GM23338 (cell line): ENCODE data around the gene GAGE1. TPM values are rescaled to one million over a fixed set of nuclear protein-coding genes. Genes with fewer than 3 reads are reported as not detected.

ENCODE experiments used
- ATAC-seq: fragments of 200-7000 bp; cut with Tn5 transposase; 3 replicates; pipeline ENCODE4 v1.9.1; 2020
- DNase-seq: peaks from one replicate; pipeline ENCODE4 v3.0.0-alpha.2; 2015; ENCODE audit warnings: low spot score
- H2AFZ ChIP-seq: fragments of 200-600 bp; sonication (generic); 2 replicates; pipeline ENCODE4 v1.8.0; 2016; ENCODE audit warnings: antibody characterized with exemption, mild to moderate bottlenecking, moderate library complexity
- H3F3A ChIP-seq: fragments of 200-600 bp; sonication (generic); replicated peaks from 2 replicates; pipeline ENCODE4 v1.8.0; 2017; ENCODE audit warnings: antibody characterized with exemption, mixed run types, low read depth
- H3K27ac ChIP-seq: fragments of 200-600 bp; sonication (generic); 2 replicates; pipeline ENCODE4 v1.6.1; 2016; ENCODE audit warnings: low read depth
- H3K27me3 ChIP-seq: fragments of 200-600 bp; sonication (generic); 2 replicates; pipeline ENCODE4 v1.8.0; 2016; ENCODE audit warnings: mild to moderate bottlenecking, mixed run types, moderate library complexity; ENCODE audit not compliant: insufficient read depth
- H3K36me3 ChIP-seq: fragments of 200-600 bp; sonication (generic); 2 replicates; pipeline ENCODE4 v1.8.0; 2016; ENCODE audit warnings: mild to moderate bottlenecking; ENCODE audit not compliant: insufficient read depth
- H3K4me1 ChIP-seq: fragments of 200-600 bp; sonication (generic); 2 replicates; pipeline ENCODE4 v1.8.0; 2016; ENCODE audit warnings: mild to moderate bottlenecking, moderate library complexity; ENCODE audit not compliant: insufficient read depth
- H3K4me2 ChIP-seq: fragments of 200-600 bp; sonication (generic); 2 replicates; pipeline ENCODE4 v1.7.1; 2017; ENCODE audit warnings: mixed run types
- H3K4me3 ChIP-seq: fragments of 200-600 bp; sonication (generic); 2 replicates; pipeline ENCODE4 v1.6.1; 2016; ENCODE audit warnings: mixed run types
- H3K79me2 ChIP-seq: fragments of 200-600 bp; sonication (generic); replicated peaks from 2 replicates; pipeline ENCODE4 v1.8.0; 2017; ENCODE audit warnings: mild to moderate bottlenecking; ENCODE audit not compliant: insufficient read depth
- H3K9me2 ChIP-seq: fragments of 200-600 bp; sonication (generic); 2 replicates; pipeline ENCODE4 v1.8.0; 2017; ENCODE audit not compliant: insufficient read depth
- H4K20me1 ChIP-seq: fragments of 200-600 bp; sonication (generic); replicated peaks from 2 replicates; pipeline ENCODE4 v1.8.0; 2017; ENCODE audit warnings: mild to moderate bottlenecking; ENCODE audit not compliant: insufficient read depth
- H3K27ac Mint-ChIP-seq: 2 replicates; pipeline ENCODE4 v1.8.0; 2020; ENCODE audit warnings: inconsistent platforms, mild to moderate bottlenecking, moderate library complexity, mixed read lengths
- H3K27me3 Mint-ChIP-seq: 3 replicates; pipeline ENCODE4 v1.8.0; 2022; ENCODE audit warnings: low read depth, mild to moderate bottlenecking, moderate library complexity, mixed read lengths, inconsistent platforms; ENCODE audit not compliant: insufficient read depth, poor library complexity
- H3K36me3 Mint-ChIP-seq: 3 replicates; pipeline ENCODE4 v1.8.0; 2021; ENCODE audit warnings: low read depth, mild to moderate bottlenecking, inconsistent platforms, moderate library complexity, mixed read lengths
- H3K4me1 Mint-ChIP-seq: 3 replicates; pipeline ENCODE4 v1.8.0; 2020; ENCODE audit warnings: mild to moderate bottlenecking, inconsistent platforms, mixed read lengths
- H3K4me3 Mint-ChIP-seq: 3 replicates; pipeline ENCODE4 v1.8.0; 2021; ENCODE audit warnings: moderate library complexity, mild to moderate bottlenecking, inconsistent platforms, mixed read lengths
- H3K9me3 Mint-ChIP-seq: 3 replicates; pipeline ENCODE4 v1.8.0; 2020; ENCODE audit warnings: moderate library complexity, mild to moderate bottlenecking, inconsistent platforms, mixed read lengths
- CTCF ChIP-seq, 2 experiments: fragments of 200-600 bp in 1 of 2; sonication (generic) in 1 of 2; conservative IDR thresholded peaks; 2 replicates each; pipeline versions ENCODE4 v1.5.1 to v1.6.1; 2016 to 2017; ENCODE audit warnings: antibody characterized with exemption in 2 of 2, low read depth in 2 of 2, mild to moderate bottlenecking in 2 of 2, moderate library complexity in 1 of 2
- REST ChIP-seq: IDR thresholded peaks from one replicate; pipeline ENCODE4 v1.6.1; 2018; ENCODE audit warnings: antibody characterized with exemption; ENCODE audit not compliant: unreplicated experiment
- STAT1 ChIP-seq: IDR thresholded peaks from one replicate; pipeline ENCODE4 v1.6.1; 2016; ENCODE audit warnings: antibody characterized with exemption; ENCODE audit not compliant: unreplicated experiment
- ZNF331 ChIP-seq: fragments of 250-450 bp; sonication (Bioruptor Pico); IDR thresholded peaks from 2 replicates; pipeline ENCODE4 v1.5.0; 2020; ENCODE audit warnings: low read depth, mild to moderate bottlenecking, moderate library complexity
- polyA plus RNA-seq: library from polyadenylated mRNA; unstranded; fragments of >200 nt; fragmentation: Nextera tagmentation; extraction: Ambion mirVana; gene quantifications from 2 replicates; pipeline ENCODE4 v1.2.1, GENCODE V29; 2016
- total RNA-seq: library from RNA; depleted of rRNA; stranded (reverse); fragments of >200 nt; shearing (Covaris generic); gene quantifications from 2 replicates; pipeline ENCODE4 v1.2.3, GENCODE V29; 2014

GAGE1 gene
- total and polyA plus RNA-seq, 2 experiments from 2014 or later = 0.68 TPM; not detected in 1

- no peaks in the 10 kb centered on the region for H3F3A ChIP-seq
- peak; percentile 48 for ATAC-seq
- no peak overlapping the region for H3K4me2 ChIP-seq
- no peak overlapping the region for H2AFZ ChIP-seq
- Mint-ChIP-seq H3K4me1 (no peaks in the 10 kb centered on the region), H3K36me3 (peaks cover 10% of the 10 kb centered on the region; the same call in 2 of the 3 replicates), H3K4me3 (no peak overlapping the region), H3K9me3 (peaks cover 42% of the 10 kb centered on the region), H3K27me3 (no peaks in the 10 kb centered on the region), H3K27ac (no peak overlapping the region)
- H3K79me2 ChIP-seq = no peaks in the 10 kb centered on the region
- no peak overlapping the region for H3K27ac ChIP-seq
- H3K36me3 ChIP-seq = no peaks in the 10 kb centered on the region
- H3K9me2 ChIP-seq = no peaks in the 10 kb centered on the region
- DNase-seq = peak; percentile 55
- no peaks in the 10 kb centered on the region for H3K27me3 ChIP-seq
- H3K4me1 ChIP-seq = no peaks in the 10 kb centered on the region
- TF ChIP-seq ZNF331 (CRISPR knock-in tag) (no peak), REST (no peak), CTCF (conservative IDR thresholded peaks at IDR 0.05; ENCODE audit: low read depth in 2 of 2) (peak; percentile 41 to 51)
- no peak overlapping the region for H3K4me3 ChIP-seq
- H4K20me1 ChIP-seq = no peaks in the 10 kb centered on the region
These were observed 28.4 kb downstream of the GAGE1 start for GRCh38 chrX:49627086-49627777.

GRCh38 chrX:49644991-49645637, 46.3 kb downstream of the GAGE1 start:
- ATAC-seq = no peak
- no peaks in the 10 kb centered on the region for H3K4me1 Mint-ChIP-seq
- no peak overlapping the region for H3K4me3 ChIP-seq
- no peak overlapping the region for H3K4me2 ChIP-seq
- no peaks in the 10 kb centered on the region for H3K9me3 Mint-ChIP-seq
- H3K27ac Mint-ChIP-seq = no peak overlapping the region
- H3K27me3 Mint-ChIP-seq = no peaks in the 10 kb centered on the region
- H4K20me1 ChIP-seq = no peaks in the 10 kb centered on the region
- DNase-seq = no peak
- no peaks in the 10 kb centered on the region for H3K27me3 ChIP-seq
- no peak overlapping the region for H3K4me3 Mint-ChIP-seq
- no peaks in the 10 kb centered on the region for H3K36me3 Mint-ChIP-seq
- H3F3A ChIP-seq = no peaks in the 10 kb centered on the region
- TF ChIP-seq STAT1 = no peak
- TF ChIP-seq CTCF (conservative IDR thresholded peaks at IDR 0.05; ENCODE audit: low read depth in 2 of 2) = no peak
- TF ChIP-seq REST = no peak
- no peaks in the 10 kb centered on the region for H3K36me3 ChIP-seq
- H3K27ac ChIP-seq = no peak overlapping the region
- no peak overlapping the region for H2AFZ ChIP-seq
- no peaks in the 10 kb centered on the region for H3K4me1 ChIP-seq
- no peaks in the 10 kb centered on the region for H3K79me2 ChIP-seq
- no peaks in the 10 kb centered on the region for H3K9me2 ChIP-seq
